ENCODE data around the gene LAMA4. TPM values are rescaled to one million over a fixed set of nuclear protein-coding genes. Genes with fewer than 3 reads are reported as not detected.

LAMA4 gene
- total RNA-seq, 1 experiment from 2014 or later, result 9.4 TPM

DNA sequence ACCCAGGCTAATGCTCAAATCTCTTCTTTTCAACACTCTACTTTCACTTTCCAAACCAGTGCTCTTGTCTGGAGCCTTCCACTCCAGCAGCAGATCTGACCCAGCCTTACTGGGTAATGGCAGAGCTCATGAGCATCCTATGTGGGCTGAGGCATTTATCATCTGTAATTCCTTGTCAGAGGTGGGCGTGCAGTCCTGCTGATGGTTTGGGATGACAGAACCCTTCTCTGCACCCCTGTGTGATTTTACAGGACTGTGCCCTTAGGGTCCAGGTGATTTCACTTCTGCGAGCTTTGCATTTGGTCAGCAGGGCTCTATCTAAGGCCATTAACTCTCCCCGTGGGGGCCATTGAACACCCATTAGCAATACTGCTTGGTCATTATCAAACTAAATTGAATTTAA is 55.4 kb downstream of the LAMA4 start:
- intact Hi-C loops (cut with micrococcal nuclease), result no loop called here
- POLR2A ChIA-PET (ENCODE audit: unreplicated experiment), result no interaction called here

DNA sequence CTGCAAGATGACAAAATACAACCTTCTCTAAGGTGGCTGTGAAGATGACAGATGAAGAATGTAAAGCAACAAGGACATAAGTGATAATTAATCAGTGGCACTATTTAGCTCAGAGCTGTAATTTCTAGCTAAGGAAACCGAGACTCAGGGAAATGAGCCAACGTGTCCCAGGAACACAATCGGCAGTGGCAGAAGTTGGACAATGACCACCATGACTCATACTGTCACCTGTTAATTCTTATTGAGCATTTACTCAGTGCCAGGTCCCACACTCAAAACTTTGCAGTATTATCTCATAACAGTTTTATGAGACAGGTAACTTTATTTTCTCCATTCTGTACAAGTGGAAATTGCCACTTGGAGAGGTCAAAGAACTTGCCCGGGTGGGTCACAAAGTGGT is 55.8 kb downstream of the LAMA4 start:
- H3K27me3 ChIP-seq (ENCODE audit: low read length), result no peaks in the 10 kb centered on the region
- no peak overlapping the region for H3K9ac ChIP-seq (ENCODE audit: low read length)
- ATAC-seq (no peak), DNase-seq (no peak)
- H3K9me3 ChIP-seq (ENCODE audit: low read length), result no peaks in the 10 kb centered on the region
- no peak overlapping the region for H3K27ac ChIP-seq (ENCODE audit: low read length)
- H3K79me2 ChIP-seq (ENCODE audit: low read length), result no peaks in the 10 kb centered on the region
- H3K4me2 ChIP-seq (ENCODE audit: low read length), result no peak overlapping the region
- no peaks in the 10 kb centered on the region for H3K36me3 ChIP-seq (ENCODE audit: low read depth, low read length)
- no peaks in the 10 kb centered on the region for H3K9me2 ChIP-seq (replicated peaks; ENCODE audit: low read length)
- no TSS peak for BruUV-seq (replicated peaks)
- H3K4me1 ChIP-seq (ENCODE audit: insufficient read depth, low read length), result peaks cover 27% of the 10 kb centered on the region
- CTCF ChIA-PET, result no interaction called here
- POLR2A ChIA-PET (ENCODE audit: unreplicated experiment), result no interaction called here
- intact Hi-C loops (cut with micrococcal nuclease), result no loop called here
- H3K4me3 ChIP-seq (ENCODE audit: low read length), result no peak overlapping the region
- TF ChIP-seq EZH2 (IDR thresholded peaks at IDR 0.05; ENCODE audit: low read length, unreplicated experiment) (no peak), EZH2phosphoT487 (IDR thresholded peaks at IDR 0.05; ENCODE audit: borderline replicate concordance, low read length) (no peak)
- TF ChIP-seq, protein P1, sequence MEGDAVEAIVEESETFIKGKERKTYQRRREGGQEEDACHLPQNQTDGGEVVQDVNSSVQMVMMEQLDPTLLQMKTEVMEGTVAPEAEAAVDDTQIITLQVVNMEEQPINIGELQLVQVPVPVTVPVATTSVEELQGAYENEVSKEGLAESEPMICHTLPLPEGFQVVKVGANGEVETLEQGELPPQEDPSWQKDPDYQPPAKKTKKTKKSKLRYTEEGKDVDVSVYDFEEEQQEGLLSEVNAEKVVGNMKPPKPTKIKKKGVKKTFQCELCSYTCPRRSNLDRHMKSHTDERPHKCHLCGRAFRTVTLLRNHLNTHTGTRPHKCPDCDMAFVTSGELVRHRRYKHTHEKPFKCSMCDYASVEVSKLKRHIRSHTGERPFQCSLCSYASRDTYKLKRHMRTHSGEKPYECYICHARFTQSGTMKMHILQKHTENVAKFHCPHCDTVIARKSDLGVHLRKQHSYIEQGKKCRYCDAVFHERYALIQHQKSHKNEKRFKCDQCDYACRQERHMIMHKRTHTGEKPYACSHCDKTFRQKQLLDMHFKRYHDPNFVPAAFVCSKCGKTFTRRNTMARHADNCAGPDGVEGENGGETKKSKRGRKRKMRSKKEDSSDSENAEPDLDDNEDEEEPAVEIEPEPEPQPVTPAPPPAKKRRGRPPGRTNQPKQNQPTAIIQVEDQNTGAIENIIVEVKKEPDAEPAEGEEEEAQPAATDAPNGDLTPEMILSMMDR (conservative IDR thresholded peaks at IDR 0.05; ENCODE audit: low read depth, low read length), result no peak
- no peak overlapping the region for H2AFZ ChIP-seq (ENCODE audit: low read length)
- no peaks in the 10 kb centered on the region for H4K20me1 ChIP-seq (ENCODE audit: low read length)
- H3F3A ChIP-seq (ENCODE audit: low read length, unreplicated experiment), result no peaks in the 10 kb centered on the region

More for the DNA sequence above, 55.4 kb downstream of the LAMA4 start:
- CTCF ChIA-PET, result no interaction called here
- H3F3A ChIP-seq (ENCODE audit: low read length, unreplicated experiment), result no peaks in the 10 kb centered on the region
- H3K9me3 ChIP-seq (ENCODE audit: low read length), result no peaks in the 10 kb centered on the region
- no peaks in the 10 kb centered on the region for H3K36me3 ChIP-seq (ENCODE audit: low read depth, low read length)
- H3K9ac ChIP-seq (ENCODE audit: low read length), result no peak overlapping the region
- ATAC-seq (no peak), DNase-seq (no peak)
- no peaks in the 10 kb centered on the region for H4K20me1 ChIP-seq (ENCODE audit: low read length)
- no peak overlapping the region for H3K4me2 ChIP-seq (ENCODE audit: low read length)
- no peaks in the 10 kb centered on the region for H3K9me2 ChIP-seq (replicated peaks; ENCODE audit: low read length)
- no peak overlapping the region for H3K27ac ChIP-seq (ENCODE audit: low read length)
- peaks cover 30% of the 10 kb centered on the region for H3K4me1 ChIP-seq (ENCODE audit: insufficient read depth, low read length)
- no peaks in the 10 kb centered on the region for H3K27me3 ChIP-seq (ENCODE audit: low read length)
- H2AFZ ChIP-seq (ENCODE audit: low read length), result no peak overlapping the region
- BruUV-seq (replicated peaks), result no TSS peak
- H3K79me2 ChIP-seq (ENCODE audit: low read length), result no peaks in the 10 kb centered on the region
- TF ChIP-seq EZH2phosphoT487 (IDR thresholded peaks at IDR 0.05; ENCODE audit: borderline replicate concordance, low read length), result no peak
- TF ChIP-seq, protein P1 (conservative IDR thresholded peaks at IDR 0.05; ENCODE audit: low read depth, low read length), result no peak
- no peak for TF ChIP-seq EZH2 (IDR thresholded peaks at IDR 0.05; ENCODE audit: low read length, unreplicated experiment)
- H3K4me3 ChIP-seq (ENCODE audit: low read length), result no peak overlapping the region

DNA sequence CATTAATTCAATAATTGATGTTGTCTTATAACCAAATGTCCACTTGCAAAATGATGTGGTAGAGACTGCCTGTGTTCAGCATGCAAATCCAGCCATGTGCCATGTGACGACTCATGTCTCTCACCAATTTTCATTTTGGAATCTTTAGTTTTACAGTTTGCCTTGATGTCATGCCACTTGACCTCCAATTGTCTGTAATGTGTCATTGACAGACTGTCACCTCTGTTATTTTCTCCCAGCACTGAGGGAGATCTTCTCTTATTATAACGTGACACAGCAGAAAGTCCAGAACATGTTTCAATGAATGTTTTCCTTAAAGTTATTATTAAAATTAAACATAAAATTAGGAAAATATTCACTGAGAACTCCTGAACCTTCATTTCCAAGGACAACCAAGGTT is 56.7 kb downstream of the LAMA4 start:
- no peaks in the 10 kb centered on the region for H3K27me3 ChIP-seq (ENCODE audit: low read length)
- H3F3A ChIP-seq (ENCODE audit: low read length, unreplicated experiment), result no peaks in the 10 kb centered on the region
- DNase-seq (no peak), ATAC-seq (no peak)
- H3K9me2 ChIP-seq (replicated peaks; ENCODE audit: low read length), result no peaks in the 10 kb centered on the region
- no TSS peak for BruUV-seq (replicated peaks)
- H3K79me2 ChIP-seq (ENCODE audit: low read length), result no peaks in the 10 kb centered on the region
- H4K20me1 ChIP-seq (ENCODE audit: low read length), result no peaks in the 10 kb centered on the region
- POLR2A ChIA-PET (ENCODE audit: unreplicated experiment), result no interaction called here
- H2AFZ ChIP-seq (ENCODE audit: low read length), result no peak overlapping the region
- no peak overlapping the region for H3K4me2 ChIP-seq (ENCODE audit: low read length)
- CTCF ChIA-PET, result no interaction called here
- H3K4me1 ChIP-seq (ENCODE audit: insufficient read depth, low read length), result peaks cover 18% of the 10 kb centered on the region
- intact Hi-C loops (cut with micrococcal nuclease), result no loop called here
- no peak overlapping the region for H3K9ac ChIP-seq (ENCODE audit: low read length)
- H3K4me3 ChIP-seq (ENCODE audit: low read length), result no peak overlapping the region
- no peak overlapping the region for H3K27ac ChIP-seq (ENCODE audit: low read length)
- no peaks in the 10 kb centered on the region for H3K9me3 ChIP-seq (ENCODE audit: low read length)
- no peaks in the 10 kb centered on the region for H3K36me3 ChIP-seq (ENCODE audit: low read depth, low read length)
- TF ChIP-seq EZH2 (IDR thresholded peaks at IDR 0.05; ENCODE audit: low read length, unreplicated experiment), result no peak
- TF ChIP-seq, protein P1 (conservative IDR thresholded peaks at IDR 0.05; ENCODE audit: low read depth, low read length), result no peak
- no peak for TF ChIP-seq EZH2phosphoT487 (IDR thresholded peaks at IDR 0.05; ENCODE audit: borderline replicate concordance, low read length)
